ENCODE data around the gene FBN1.

Gene FBN1

DNA sequence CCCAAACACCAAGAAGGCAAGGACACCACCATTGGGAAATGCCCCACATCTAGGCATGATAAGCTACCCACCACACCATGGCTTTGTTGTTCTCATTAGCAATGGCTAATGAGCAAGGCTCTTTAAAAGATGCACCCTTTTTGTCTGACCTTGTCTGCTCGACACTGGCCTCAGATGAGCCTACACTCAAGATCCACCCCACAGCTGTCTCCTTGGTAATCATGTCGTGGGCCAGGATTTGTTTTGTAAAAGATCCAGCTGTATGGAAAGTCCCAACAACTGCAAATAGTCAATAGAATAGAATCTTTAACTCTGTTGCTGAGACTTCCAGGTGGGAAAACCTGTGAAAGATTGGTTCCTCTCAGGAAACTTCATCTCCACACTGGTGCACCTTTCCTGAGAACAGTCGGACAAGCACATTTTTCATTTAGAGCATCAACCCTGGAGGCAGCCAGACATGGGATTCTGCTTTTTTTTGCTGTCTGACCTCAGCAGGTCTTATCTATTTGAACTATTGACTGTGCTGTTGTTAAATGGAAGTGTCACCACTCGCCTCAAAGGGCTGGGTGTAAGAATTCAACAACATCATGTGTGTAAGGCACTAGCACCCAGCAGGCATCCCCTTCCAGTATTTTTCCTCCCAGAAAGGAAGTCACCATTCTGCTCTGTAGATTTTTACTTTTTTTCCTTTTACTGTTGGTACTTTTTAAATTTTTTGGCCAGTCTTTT is 278.8 kb downstream of the FBN1 start:
- TF ChIP-seq, protein P1, sequence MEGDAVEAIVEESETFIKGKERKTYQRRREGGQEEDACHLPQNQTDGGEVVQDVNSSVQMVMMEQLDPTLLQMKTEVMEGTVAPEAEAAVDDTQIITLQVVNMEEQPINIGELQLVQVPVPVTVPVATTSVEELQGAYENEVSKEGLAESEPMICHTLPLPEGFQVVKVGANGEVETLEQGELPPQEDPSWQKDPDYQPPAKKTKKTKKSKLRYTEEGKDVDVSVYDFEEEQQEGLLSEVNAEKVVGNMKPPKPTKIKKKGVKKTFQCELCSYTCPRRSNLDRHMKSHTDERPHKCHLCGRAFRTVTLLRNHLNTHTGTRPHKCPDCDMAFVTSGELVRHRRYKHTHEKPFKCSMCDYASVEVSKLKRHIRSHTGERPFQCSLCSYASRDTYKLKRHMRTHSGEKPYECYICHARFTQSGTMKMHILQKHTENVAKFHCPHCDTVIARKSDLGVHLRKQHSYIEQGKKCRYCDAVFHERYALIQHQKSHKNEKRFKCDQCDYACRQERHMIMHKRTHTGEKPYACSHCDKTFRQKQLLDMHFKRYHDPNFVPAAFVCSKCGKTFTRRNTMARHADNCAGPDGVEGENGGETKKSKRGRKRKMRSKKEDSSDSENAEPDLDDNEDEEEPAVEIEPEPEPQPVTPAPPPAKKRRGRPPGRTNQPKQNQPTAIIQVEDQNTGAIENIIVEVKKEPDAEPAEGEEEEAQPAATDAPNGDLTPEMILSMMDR (conservative IDR thresholded peaks at IDR 0.05; ENCODE audit: low read depth) = no peak
- POLR2A ChIA-PET (ENCODE audit: low non-redundant PET) = no interaction called here
- CTCF ChIA-PET = no interaction called here

DNA sequence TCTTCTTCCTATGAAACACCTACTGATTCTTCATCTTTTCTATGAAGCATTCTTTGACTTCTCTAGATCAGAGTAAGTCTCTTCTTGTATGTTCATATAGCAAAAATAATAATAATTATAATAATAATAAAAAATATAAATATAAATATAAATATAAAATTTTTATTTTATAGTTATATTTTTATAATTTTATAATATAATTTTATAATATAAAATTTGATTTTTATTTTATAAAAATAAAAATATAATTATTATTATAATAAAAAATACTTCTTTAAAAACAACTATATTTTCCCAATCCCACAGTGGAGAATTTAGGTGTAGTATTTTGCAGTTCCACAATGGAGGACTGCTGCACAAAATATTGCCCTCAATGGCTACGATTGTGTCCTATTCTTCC is 279.9 kb downstream of the FBN1 start:
- TF ChIP-seq, protein P1 (conservative IDR thresholded peaks at IDR 0.05; ENCODE audit: low read depth) = no peak
- ChIA-PET CTCF (interaction anchor here (0.6 kb wide), 1 partner anchor 1207 kb away, joined by 3 read pairs; no protein-coding TSS in a partner anchor), POLR2A (ENCODE audit: low non-redundant PET) (no interaction called here)
- no peak overlapping the region for H3K27ac ChIP-seq
- no peak for DNase-seq (ENCODE audit: low spot score)

More for the DNA sequence above, 278.8 kb downstream of the FBN1 start:
- DNase-seq (ENCODE audit: low spot score) = no peak
- H3K27ac ChIP-seq = no peak overlapping the region

DNA sequence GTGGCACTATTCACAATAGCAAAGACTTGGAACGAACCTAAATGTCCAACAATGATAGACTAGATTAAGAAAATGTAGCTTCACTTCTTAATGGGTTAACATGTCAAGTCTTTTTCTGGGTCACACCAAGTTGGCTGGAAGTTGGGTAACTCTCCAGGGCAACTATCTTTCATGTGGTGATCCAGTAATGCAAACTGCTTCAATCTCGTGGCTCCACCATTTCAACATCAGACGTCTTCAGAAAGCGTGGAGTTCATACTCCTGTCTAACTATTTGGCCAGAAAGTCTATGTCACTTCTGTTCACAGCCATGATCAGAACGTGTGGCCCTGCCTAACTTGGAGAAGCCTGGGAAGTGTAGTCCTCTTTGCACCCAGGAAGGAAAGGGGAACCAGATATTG is 282.0 kb downstream of the FBN1 start:
- ChIA-PET CTCF (no interaction called here), POLR2A (ENCODE audit: low non-redundant PET) (no interaction called here)
- no peak overlapping the region for H3K27ac ChIP-seq
- TF ChIP-seq, protein P1 (conservative IDR thresholded peaks at IDR 0.05; ENCODE audit: low read depth) = no peak
- no peak for DNase-seq (ENCODE audit: low spot score)

DNA sequence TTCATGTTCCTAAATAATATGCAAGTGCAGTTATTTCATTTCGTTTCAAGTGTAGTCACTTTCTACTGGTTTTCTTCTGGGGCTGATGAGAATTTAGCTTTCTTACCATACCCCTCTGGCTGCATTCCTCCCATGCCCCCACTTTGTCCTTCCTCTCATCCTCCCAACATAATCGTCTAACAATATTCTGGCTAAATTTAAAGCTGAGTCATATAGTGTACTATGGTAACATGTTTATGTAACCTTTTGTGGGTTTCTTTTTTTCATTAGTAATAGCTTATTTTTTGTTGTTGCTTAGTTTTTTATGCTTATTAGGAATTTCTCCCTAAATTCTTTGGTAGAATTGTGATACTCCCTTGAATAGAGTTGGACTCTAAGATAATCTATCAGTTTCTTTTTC is 283.8 kb downstream of the FBN1 start:
- CTCF ChIA-PET = no interaction called here
- no peak overlapping the region for H3K27ac ChIP-seq
- TF ChIP-seq, protein P1 (conservative IDR thresholded peaks at IDR 0.05; ENCODE audit: low read depth) = no peak
- DNase-seq (ENCODE audit: low spot score) = no peak
- POLR2A ChIA-PET (ENCODE audit: low non-redundant PET) = no interaction called here

DNA sequence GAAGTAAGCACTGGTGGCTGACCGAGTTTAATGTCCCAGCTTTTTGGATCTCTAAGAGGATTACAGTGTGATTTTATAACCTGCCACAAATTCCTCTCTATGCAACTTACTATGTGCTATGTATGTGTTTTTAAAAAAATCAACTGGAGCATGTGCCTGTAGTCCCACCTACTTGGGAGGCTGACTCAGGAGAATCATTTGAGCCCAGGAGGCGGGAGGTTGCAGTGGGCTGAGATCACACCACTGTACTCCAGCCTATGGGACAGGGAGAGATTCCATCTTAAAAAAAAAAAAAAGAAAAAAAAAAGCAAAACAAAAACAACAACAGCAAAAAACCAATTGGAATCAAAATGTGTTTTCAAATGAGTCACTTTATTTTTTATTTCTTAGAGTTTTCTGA is 284.7 kb downstream of the FBN1 start:
- CTCF ChIA-PET = interaction anchor here (1.0 kb wide), 1 partner anchor 438 kb away, joined by 3 read pairs; no protein-coding TSS in a partner anchor
- POLR2A ChIA-PET (ENCODE audit: low non-redundant PET) = no interaction called here
- TF ChIP-seq, protein P1 (conservative IDR thresholded peaks at IDR 0.05; ENCODE audit: low read depth) = no peak
- no peak for DNase-seq (ENCODE audit: low spot score)
- H3K27ac ChIP-seq = no peak overlapping the region
